CD4-positive, alpha-beta T cell treated with Interferon gamma for 1 hour (primary cell): Measurements from ENCODE around the gene PCGF2.
A peak's percentile ranks its signal among the peaks of the same experiment; 100 is the strongest.

ENCODE experiments used
- DNase-seq: peaks from one replicate; pipeline ENCODE4 v3.0.0-alpha.2; 2020

Gene PCGF2

GRCh38 chr17:38751144-38751807 is 3.1 kb upstream of the PCGF2 start:
- no peak for DNase-seq

- no peak for DNase-seq
Observed at GRCh38 chr17:38750312-38751121, 2.4 kb upstream of the PCGF2 start.

GRCh38 chr17:38750044-38750311 is 1.8 kb upstream of the PCGF2 start:
- DNase-seq, result no peak

GRCh38 chr17:38749223-38750043 is 1.3 kb upstream of the PCGF2 start:
- no peak for DNase-seq

GRCh38 chr17:38748892-38749222 is 721 bp upstream of the PCGF2 start:
- no peak for DNase-seq

GRCh38 chr17:38747463-38748148 is 530 bp downstream of the PCGF2 start:
- DNase-seq, result no peak

GRCh38 chr17:38746849-38747462 is 1.2 kb downstream of the PCGF2 start:
- no peak for DNase-seq

GRCh38 chr17:38746004-38746848 is 1.9 kb downstream of the PCGF2 start:
- no peak for DNase-seq

- DNase-seq, result no peak
Observed at GRCh38 chr17:38745545-38745944, 2.6 kb downstream of the PCGF2 start.

- DNase-seq, result no peak
Observed at GRCh38 chr17:38743556-38744171, 4.5 kb downstream of the PCGF2 start.

- DNase-seq, result no peak
Observed at GRCh38 chr17:38742411-38743308, 5.5 kb downstream of the PCGF2 start.

GRCh38 chr17:38741921-38742410 is 6.2 kb downstream of the PCGF2 start:
- DNase-seq, result no peak

GRCh38 chr17:38741461-38741860 is 6.7 kb downstream of the PCGF2 start:
- DNase-seq, result no peak

GRCh38 chr17:38740806-38741205 is 7.3 kb downstream of the PCGF2 start:
- DNase-seq, result no peak

GRCh38 chr17:38740044-38740443 is 8.1 kb downstream of the PCGF2 start:
- DNase-seq, result no peak

GRCh38 chr17:38739305-38739704 is 8.8 kb downstream of the PCGF2 start:
- no peak for DNase-seq

- no peak for DNase-seq
Observed at GRCh38 chr17:38738686-38739085, 9.4 kb downstream of the PCGF2 start.

- DNase-seq, result no peak
Observed at GRCh38 chr17:38738007-38738662, 10.0 kb downstream of the PCGF2 start.

- DNase-seq, result peak; percentile 56
Observed at GRCh38 chr17:38735161-38735997, 12.8 kb downstream of the PCGF2 start.
